Smooth muscle cell (in vitro differentiated cells): Measurements from ENCODE around the gene FAM78A. TPM values are rescaled to one million over a fixed set of nuclear protein-coding genes. Genes with fewer than 3 reads are reported as not detected.

Source experiments
- DNase-seq: peaks from one replicate; lab custom pipeline; 2025; ENCODE audit not compliant: unreplicated experiment; lab: John Stamatoyannopoulos, UW
- H2AFZ ChIP-seq: fragments of 200-600 bp; sonication (generic); 2 replicates; pipeline ENCODE4 v1.6.0; 2016; ENCODE audit warnings: antibody characterized with exemption, low read depth, mild to moderate bottlenecking
- H3F3A ChIP-seq: fragments of 200-600 bp; sonication (generic); 2 replicates; pipeline ENCODE4 v1.6.0; 2017; ENCODE audit warnings: antibody characterized with exemption, low read depth
- H3K27ac ChIP-seq: fragments of 200-600 bp; sonication (generic); 2 replicates; pipeline ENCODE4 v1.5.1; 2016; ENCODE audit warnings: low read depth, mild to moderate bottlenecking
- H3K27me3 ChIP-seq: fragments of 200-600 bp; sonication (generic); 2 replicates; pipeline ENCODE4 v1.6.1; 2016; ENCODE audit warnings: low read depth, mild to moderate bottlenecking
- H3K36me3 ChIP-seq: fragments of 200-600 bp; sonication (generic); 2 replicates; pipeline ENCODE4 v1.5.1; 2016; ENCODE audit warnings: low read depth
- H3K4me1 ChIP-seq: fragments of 200-600 bp; sonication (generic); 2 replicates; pipeline ENCODE4 v1.5.1; 2016; ENCODE audit warnings: low read depth
- H3K4me2 ChIP-seq: fragments of 200-600 bp; sonication (generic); 2 replicates; pipeline ENCODE4 v1.6.0; 2016; ENCODE audit warnings: mild to moderate bottlenecking
- H3K4me3 ChIP-seq: fragments of 200-600 bp; sonication (generic); 2 replicates; pipeline ENCODE4 v1.5.1; 2016; ENCODE audit warnings: mild to moderate bottlenecking
- H3K79me2 ChIP-seq: fragments of 200-600 bp; sonication (generic); 2 replicates; pipeline ENCODE4 v1.6.0; 2016; ENCODE audit warnings: low read depth, mild to moderate bottlenecking
- H3K9ac ChIP-seq: fragments of 200-600 bp; sonication (generic); 2 replicates; pipeline ENCODE4 v1.6.0; 2016; ENCODE audit warnings: low read depth
- H3K9me3 ChIP-seq: fragments of 200-600 bp; sonication (generic); replicated peaks from 2 replicates; pipeline ENCODE4 v1.5.1; 2016; ENCODE audit warnings: low read depth
- H4K20me1 ChIP-seq: fragments of 200-600 bp; sonication (generic); 2 replicates; pipeline ENCODE4 v1.6.0; 2016; ENCODE audit warnings: low read depth
- WGBS: methylation state at CpG from one replicate; pipeline ENCODE4 v1.1.7; 2016; ENCODE audit warnings: low lambda C conversion rate; 5-methylcytosine and 5-hydroxymethylcytosine counted together
- polyA plus RNA-seq: library from polyadenylated mRNA; unstranded; fragments of >200 nt; fragmentation: Nextera tagmentation; extraction: Ambion mirVana; gene quantifications from 2 replicates; pipeline ENCODE4 v1.2.1, GENCODE V29; 2016
- total RNA-seq: library from RNA; depleted of rRNA; stranded (reverse); fragments of >200 nt; gene quantifications from 2 replicates; pipeline ENCODE4 v1.2.3, GENCODE V29; 2014
- TF ChIP-seq, protein P1 (sequence below): fragments of 200-600 bp; sonication (generic); IDR thresholded peaks from 2 replicates; pipeline ENCODE4 v1.5.1; 2017; ENCODE audit warnings: borderline replicate concordance, mild to moderate bottlenecking, antibody characterized with exemption; ENCODE audit not compliant: insufficient read depth, poor library complexity, severe bottlenecking

FAM78A gene
- total and polyA plus RNA-seq, 2 experiments from 2014 or later: 3.6 to 4.2 TPM

DNA sequence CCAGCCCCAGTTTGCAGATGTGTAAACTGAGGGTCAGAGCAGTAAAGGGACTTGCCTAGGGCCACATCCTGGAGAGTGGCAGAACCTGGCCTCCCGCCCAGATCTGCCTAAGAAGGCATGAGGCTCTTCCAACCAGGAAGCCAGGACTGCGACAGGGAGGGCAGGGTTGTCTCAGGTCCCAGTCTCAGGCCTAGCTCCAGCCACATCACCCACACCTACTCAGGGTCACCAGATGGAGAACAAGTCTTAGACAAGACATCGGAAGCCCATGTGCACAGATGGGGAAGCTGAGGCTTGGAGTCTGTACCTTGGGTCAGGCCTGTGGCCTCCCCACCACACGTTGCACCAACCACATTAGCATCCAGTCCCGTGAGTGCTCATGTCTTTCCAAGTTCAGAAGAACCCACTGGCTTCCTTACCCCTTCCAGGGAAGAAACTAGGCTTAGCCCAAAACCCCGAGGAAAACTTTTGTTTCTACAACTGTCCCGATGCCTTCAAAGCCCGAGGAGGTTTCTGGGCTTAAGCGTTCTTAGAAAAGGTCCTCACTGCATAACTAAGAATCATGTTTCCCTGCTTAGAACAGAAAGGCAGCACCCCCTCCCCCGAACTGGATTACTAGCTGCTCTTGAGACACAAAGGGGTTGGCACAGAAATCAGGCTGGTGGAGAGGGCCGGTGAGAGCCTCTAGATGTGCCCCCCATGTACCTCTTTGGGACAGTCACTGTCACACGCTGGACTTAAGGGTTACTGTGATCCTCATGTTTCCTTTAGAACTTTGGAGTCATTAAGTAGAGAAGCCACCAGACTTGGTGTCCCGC, 2.2 kb downstream of the FAM78A start:
- TF ChIP-seq, protein P1, sequence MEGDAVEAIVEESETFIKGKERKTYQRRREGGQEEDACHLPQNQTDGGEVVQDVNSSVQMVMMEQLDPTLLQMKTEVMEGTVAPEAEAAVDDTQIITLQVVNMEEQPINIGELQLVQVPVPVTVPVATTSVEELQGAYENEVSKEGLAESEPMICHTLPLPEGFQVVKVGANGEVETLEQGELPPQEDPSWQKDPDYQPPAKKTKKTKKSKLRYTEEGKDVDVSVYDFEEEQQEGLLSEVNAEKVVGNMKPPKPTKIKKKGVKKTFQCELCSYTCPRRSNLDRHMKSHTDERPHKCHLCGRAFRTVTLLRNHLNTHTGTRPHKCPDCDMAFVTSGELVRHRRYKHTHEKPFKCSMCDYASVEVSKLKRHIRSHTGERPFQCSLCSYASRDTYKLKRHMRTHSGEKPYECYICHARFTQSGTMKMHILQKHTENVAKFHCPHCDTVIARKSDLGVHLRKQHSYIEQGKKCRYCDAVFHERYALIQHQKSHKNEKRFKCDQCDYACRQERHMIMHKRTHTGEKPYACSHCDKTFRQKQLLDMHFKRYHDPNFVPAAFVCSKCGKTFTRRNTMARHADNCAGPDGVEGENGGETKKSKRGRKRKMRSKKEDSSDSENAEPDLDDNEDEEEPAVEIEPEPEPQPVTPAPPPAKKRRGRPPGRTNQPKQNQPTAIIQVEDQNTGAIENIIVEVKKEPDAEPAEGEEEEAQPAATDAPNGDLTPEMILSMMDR: no peak
- Histone ChIP-seq H4K20me1 (peaks cover 6% of the 10 kb centered on the region), H3F3A (no peaks in the 10 kb centered on the region), H3K36me3 (no peaks in the 10 kb centered on the region), H3K79me2 (peaks cover 13% of the 10 kb centered on the region), H3K9ac (no peak overlapping the region), H2AFZ (no peak overlapping the region), H3K9me3 (no peaks in the 10 kb centered on the region), H3K27me3 (no peaks in the 10 kb centered on the region), H3K4me1 (peaks cover 17% of the 10 kb centered on the region), H3K4me2 (peak overlapping the region; percentile 96), H3K27ac (no peak overlapping the region), H3K4me3 (no peak overlapping the region)
- WGBS: 74% methylated on average over 13 of the region's 13 CpGs
- DNase-seq: no peak

DNA sequence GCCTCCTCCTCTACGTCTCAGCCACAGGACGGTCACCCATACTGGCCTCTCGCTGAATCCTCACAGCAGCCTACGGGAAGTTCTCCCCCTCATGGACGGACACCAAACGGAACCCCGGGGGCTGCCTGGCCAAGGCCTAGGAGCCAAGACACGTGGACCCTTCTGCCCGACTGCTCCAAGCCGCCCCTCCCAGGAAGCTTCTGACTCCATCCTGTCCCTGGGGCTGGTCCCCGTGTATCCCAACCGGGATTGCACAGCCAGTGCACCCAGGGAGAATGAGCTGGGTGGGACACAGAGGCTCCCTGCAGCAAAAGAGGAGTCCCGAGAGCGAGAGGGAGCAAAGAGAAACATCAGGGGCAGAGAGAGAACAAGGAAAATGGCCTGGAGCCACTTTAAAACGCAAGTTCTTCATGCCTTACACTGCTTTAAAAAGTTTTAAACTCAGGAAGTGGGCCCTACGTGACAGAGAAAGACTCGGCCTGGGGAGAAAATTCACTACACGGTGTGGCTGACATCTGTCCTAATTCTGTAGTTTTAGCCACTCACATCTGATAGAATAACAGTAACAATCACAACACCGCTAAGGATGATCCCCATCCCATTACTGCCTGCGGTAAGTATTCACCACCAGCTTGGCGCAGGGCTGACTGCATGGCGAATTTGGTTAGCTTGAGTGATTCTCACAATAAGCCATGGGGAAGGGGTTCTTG, 3.0 kb downstream of the FAM78A start:
- WGBS: 90% methylated on average over 22 of the region's 22 CpGs
- no peak overlapping the region for H3K27ac ChIP-seq
- H3K79me2 ChIP-seq: peaks cover 13% of the 10 kb centered on the region
- no peaks in the 10 kb centered on the region for H3F3A ChIP-seq
- no peak overlapping the region for H3K4me3 ChIP-seq
- no peaks in the 10 kb centered on the region for H3K36me3 ChIP-seq
- H3K9me3 ChIP-seq: no peaks in the 10 kb centered on the region
- H3K27me3 ChIP-seq: no peaks in the 10 kb centered on the region
- no peak overlapping the region for H3K9ac ChIP-seq
- H2AFZ ChIP-seq: no peak overlapping the region
- no peak for DNase-seq
- H4K20me1 ChIP-seq: peaks cover 7% of the 10 kb centered on the region
- H3K4me1 ChIP-seq: peaks cover 17% of the 10 kb centered on the region
- TF ChIP-seq, protein P1: no peak
- H3K4me2 ChIP-seq: peak overlapping the region; percentile 96

DNA sequence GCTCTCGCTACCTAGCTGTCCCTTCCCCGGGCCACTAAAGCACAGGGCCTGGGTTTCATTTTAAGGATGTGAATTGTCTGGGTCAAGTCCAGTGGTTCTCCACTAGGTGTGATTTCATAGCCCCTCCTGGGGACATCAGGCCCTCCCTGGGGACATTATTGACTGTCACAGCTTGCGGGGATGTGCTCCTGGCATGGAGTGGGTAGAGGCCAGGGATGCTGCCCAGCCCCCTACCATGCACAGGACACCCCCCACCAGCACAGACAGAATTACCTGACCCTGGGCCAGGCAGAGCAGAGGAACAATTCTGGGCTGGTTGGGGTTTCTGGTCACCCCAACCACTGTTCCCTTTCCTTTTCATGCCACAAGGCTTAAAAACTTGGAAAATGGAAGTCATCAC, 4.1 kb downstream of the FAM78A start:
- peaks cover 13% of the 10 kb centered on the region for H3K79me2 ChIP-seq
- no peaks in the 10 kb centered on the region for H3K9me3 ChIP-seq
- H3K4me1 ChIP-seq: peaks cover 17% of the 10 kb centered on the region
- H3K4me2 ChIP-seq: peak overlapping the region; percentile 21
- no peak for DNase-seq
- WGBS: 93% methylated on average over 3 of the region's 3 CpGs
- H3K36me3 ChIP-seq: no peaks in the 10 kb centered on the region
- H3F3A ChIP-seq: no peaks in the 10 kb centered on the region
- no peak overlapping the region for H3K4me3 ChIP-seq
- no peaks in the 10 kb centered on the region for H3K27me3 ChIP-seq
- TF ChIP-seq, protein P1: no peak
- H4K20me1 ChIP-seq: peaks cover 9% of the 10 kb centered on the region
- H2AFZ ChIP-seq: no peak overlapping the region
- no peak overlapping the region for H3K27ac ChIP-seq
- H3K9ac ChIP-seq: no peak overlapping the region
